AG04450 (cell line): Measurements from ENCODE around the gene APOOL. TPM values are rescaled to one million over a fixed set of nuclear protein-coding genes. Genes with fewer than 3 reads are reported as not detected.
"Not testable (repeated sequence)": the region's sequence is repeated elsewhere in the genome, so short reads cannot be mapped to it uniquely, and the experiment has no call there.

ENCODE experiments used
- CTCF ChIA-PET: fragments of 300-600, 350-600 bp; formaldehyde crosslinking; extraction: SDS; loops from one replicate; lab custom pipeline; 2022; ENCODE audit warnings: antibody characterized with exemption, inconsistent platforms; lab: Charles Lee
- POLR2A ChIA-PET: fragments of 350-600 bp; formaldehyde crosslinking; extraction: SDS; loops from one replicate; lab custom pipeline; 2021; ENCODE audit warnings: antibody characterized with exemption, inconsistent platforms; lab: Yijun Ruan, JAX
- DNase-seq: peaks from one replicate; pipeline ENCODE4 v3.0.0-alpha.2; 2011; ENCODE audit warnings: low read depth, low spot score
- H3K27ac ChIP-seq: one replicate; pipeline ENCODE4 v1.5.1; 2012; ENCODE audit warnings: low read depth, low read length, control low read depth
- H3K27me3 ChIP-seq: one replicate; pipeline ENCODE4 v1.6.0; 2012; ENCODE audit warnings: low read length; ENCODE audit not compliant: control insufficient read depth, insufficient read depth
- H3K4me3 ChIP-seq: 2 replicates; pipeline ENCODE4 v1.5.1; 2011; ENCODE audit warnings: mild to moderate bottlenecking, low read depth, low read length, control low read depth
- H3K9me3 ChIP-seq: 2 replicates; pipeline ENCODE4 v1.5.1; 2012; ENCODE audit warnings: low read length; ENCODE audit not compliant: control insufficient read depth, insufficient read depth
- polyA minus RNA-seq: library from RNA; depleted of rRNA, polyadenylated mRNA; stranded (reverse); fragments of >200 nt; gene quantifications from 2 replicates; pipeline ENCODE4 v1.2.3, GENCODE V29; 2011; rRNA and poly(A)+ RNA removed
- polyA plus RNA-seq: library from polyadenylated mRNA; depleted of rRNA; stranded (reverse); fragments of >200 nt; gene quantifications from 2 replicates; pipeline ENCODE4 v1.2.3, GENCODE V29; 2011; rRNA removed
- TF ChIP-seq, protein P1 (sequence below): IDR thresholded peaks from 2 replicates; pipeline ENCODE4 v1.5.1; 2011; ENCODE audit warnings: low read depth, low read length, control low read depth, inconsistent platforms

Gene APOOL, protein sequence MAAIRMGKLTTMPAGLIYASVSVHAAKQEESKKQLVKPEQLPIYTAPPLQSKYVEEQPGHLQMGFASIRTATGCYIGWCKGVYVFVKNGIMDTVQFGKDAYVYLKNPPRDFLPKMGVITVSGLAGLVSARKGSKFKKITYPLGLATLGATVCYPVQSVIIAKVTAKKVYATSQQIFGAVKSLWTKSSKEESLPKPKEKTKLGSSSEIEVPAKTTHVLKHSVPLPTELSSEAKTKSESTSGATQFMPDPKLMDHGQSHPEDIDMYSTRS
- polyA plus RNA-seq (6.0 and 6.5 TPM in 2 replicates), polyA minus RNA-seq (7.7 and 12.2 TPM in 2 replicates)

DNA sequence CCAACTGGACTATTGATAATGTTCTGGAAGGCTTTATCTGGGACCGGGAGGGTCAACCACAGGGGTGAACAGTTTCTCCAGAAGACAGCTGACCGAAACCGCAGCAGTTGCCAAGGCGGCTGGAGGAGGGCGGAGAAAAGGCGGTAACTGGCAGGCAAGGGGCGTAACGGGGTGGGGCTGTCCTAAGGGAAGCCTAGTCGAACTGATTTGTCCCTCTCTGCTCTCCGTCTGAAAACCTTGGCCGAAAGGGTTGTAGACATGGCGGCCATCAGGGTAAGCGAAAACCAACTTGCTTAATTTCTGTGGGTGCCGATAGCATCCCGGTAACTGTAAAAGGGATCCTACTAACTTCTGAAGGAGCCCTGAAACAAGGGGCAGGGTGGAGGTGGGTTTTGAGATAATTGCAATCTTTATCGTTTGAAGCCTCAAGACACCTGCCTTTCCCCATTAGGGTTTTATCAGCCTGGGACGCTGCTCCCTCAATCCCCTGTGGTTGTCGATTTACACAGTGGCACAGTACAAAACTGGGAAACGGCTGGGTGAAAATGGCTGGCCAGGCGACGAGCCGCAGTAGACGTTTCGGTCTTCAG, at the start of gene APOOL:
Gene APOOL (plus strand): TSS at position 223 of the 590 bp plus-strand sequence. CDS start 36 bp downstream, at position 259.
- POLR2A ChIA-PET = no interaction called here
- peak within 1 kb of the TSS; percentile 31 for H3K27ac ChIP-seq
- CTCF ChIA-PET = interaction anchor here (1.1 to 1.3 kb wide), 2 partner anchors 49 to 274 kb away, joined by 4 to 5 read pairs; no protein-coding TSS in a partner anchor
- DNase-seq = peak; percentile 63
- TF ChIP-seq, protein P1, sequence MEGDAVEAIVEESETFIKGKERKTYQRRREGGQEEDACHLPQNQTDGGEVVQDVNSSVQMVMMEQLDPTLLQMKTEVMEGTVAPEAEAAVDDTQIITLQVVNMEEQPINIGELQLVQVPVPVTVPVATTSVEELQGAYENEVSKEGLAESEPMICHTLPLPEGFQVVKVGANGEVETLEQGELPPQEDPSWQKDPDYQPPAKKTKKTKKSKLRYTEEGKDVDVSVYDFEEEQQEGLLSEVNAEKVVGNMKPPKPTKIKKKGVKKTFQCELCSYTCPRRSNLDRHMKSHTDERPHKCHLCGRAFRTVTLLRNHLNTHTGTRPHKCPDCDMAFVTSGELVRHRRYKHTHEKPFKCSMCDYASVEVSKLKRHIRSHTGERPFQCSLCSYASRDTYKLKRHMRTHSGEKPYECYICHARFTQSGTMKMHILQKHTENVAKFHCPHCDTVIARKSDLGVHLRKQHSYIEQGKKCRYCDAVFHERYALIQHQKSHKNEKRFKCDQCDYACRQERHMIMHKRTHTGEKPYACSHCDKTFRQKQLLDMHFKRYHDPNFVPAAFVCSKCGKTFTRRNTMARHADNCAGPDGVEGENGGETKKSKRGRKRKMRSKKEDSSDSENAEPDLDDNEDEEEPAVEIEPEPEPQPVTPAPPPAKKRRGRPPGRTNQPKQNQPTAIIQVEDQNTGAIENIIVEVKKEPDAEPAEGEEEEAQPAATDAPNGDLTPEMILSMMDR = no peak
- no peaks in the 10 kb centered on the region for H3K27me3 ChIP-seq
- H3K4me3 ChIP-seq = peak within 1 kb of the TSS; percentile 77
- no peaks in the 10 kb centered on the region for H3K9me3 ChIP-seq

- Histone ChIP-seq H3K27me3 (no peaks in the 10 kb centered on the region), H3K27ac (no peak overlapping the region), H3K9me3 (no peaks in the 10 kb centered on the region), H3K4me3 (no peak overlapping the region)
- DNase-seq = no peak
- TF ChIP-seq, protein P1 = no peak
- ChIA-PET POLR2A (no interaction called here), CTCF (no interaction called here)
Observed at GRCh38 chrX:84956304-84956703, 47.4 kb upstream of the APOOL start.

DNA sequence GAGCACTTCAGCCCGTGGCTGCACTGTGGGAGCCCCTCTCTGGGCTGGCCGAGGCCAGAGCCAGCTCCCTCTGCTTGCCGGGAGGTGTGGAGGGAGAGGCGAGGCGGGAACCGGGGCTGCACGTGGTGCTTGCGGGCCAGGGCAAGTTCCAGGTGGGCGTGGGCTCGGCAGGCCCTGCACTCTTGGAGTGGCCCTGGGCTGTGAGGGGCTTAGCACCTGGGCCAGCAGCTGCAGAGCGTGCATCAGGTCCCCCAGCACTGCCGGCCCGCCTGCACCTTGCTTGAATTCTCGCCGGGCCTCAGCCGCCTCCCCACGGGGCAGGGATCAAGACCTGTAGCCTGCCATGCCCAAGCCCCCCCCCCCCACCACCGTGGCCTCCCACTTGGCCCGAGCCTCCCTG, 28.9 kb upstream of the APOOL start:
- Histone ChIP-seq H3K9me3 (peaks cover 6% of the 10 kb centered on the region; the same call in 1 of the 2 replicates), H3K27ac (no peak overlapping the region), H3K27me3 (no peaks in the 10 kb centered on the region), H3K4me3 (no peak overlapping the region)
- no peak for DNase-seq
- POLR2A ChIA-PET = no interaction called here
- TF ChIP-seq, protein P1 = no peak
- CTCF ChIA-PET = no interaction called here

- H3K4me3 ChIP-seq, H3K27ac ChIP-seq, DNase-seq, CTCF ChIA-PET, POLR2A ChIA-PET, H3K9me3 ChIP-seq, H3K27me3 ChIP-seq: not testable (repeated sequence)
Observed at GRCh38 chrX:84991739-84992138, 11.9 kb upstream of the APOOL start.

GRCh38 chrX:84993150-84993549, 10.5 kb upstream of the APOOL start:
- Histone ChIP-seq H3K9me3 (no peaks in the 10 kb centered on the region), H3K27ac (no peak overlapping the region), H3K4me3 (no peak overlapping the region), H3K27me3 (no peaks in the 10 kb centered on the region)
- DNase-seq = no peak
- CTCF ChIA-PET = no interaction called here
- TF ChIP-seq, protein P1 = no peak
- POLR2A ChIA-PET = no interaction called here
